Measurements from ENCODE around the gene KLHDC8B.

Gene KLHDC8B

GRCh38 chr3:49165771-49166751, 5.3 kb upstream of the KLHDC8B start, which contains the start of gene CCDC71:
TSS of gene CCDC71 (minus strand) at chr3:49166331. CDS start at chr3:49164208, 2,123 bp downstream.
- Histone ChIP-seq H3K4me3 (replicated peaks; ENCODE audit: insufficient read depth, low read length) (peak within 1 kb of the TSS; percentile 73), H3K27ac (replicated peaks) (peak within 1 kb of the TSS; percentile 72), H3K27me3 (ENCODE audit: insufficient read depth, poor library complexity, severe bottlenecking) (no peaks in the 10 kb centered on the region)
- TF ChIP-seq SPI1 (IDR thresholded peaks at IDR 0.05; ENCODE audit: borderline replicate concordance, low read depth), result peak; percentile 22; the same call in 1 of the 2 replicates
- TF ChIP-seq GABPA (IDR thresholded peaks at IDR 0.05; ENCODE audit: low read depth), result peak; percentile 96
- TF ChIP-seq REST (IDR thresholded peaks at IDR 0.05; ENCODE audit: insufficient replicate concordance, low read depth), result no peak
- TF ChIP-seq CTCF (IDR thresholded peaks at IDR 0.05; ENCODE audit: insufficient read depth, low read length), result no peak
- TF ChIP-seq POLR2AphosphoS5 (IDR thresholded peaks at IDR 0.05; ENCODE audit: low read depth), result no peak; the same call in 1 of the 2 replicates
- DNase-seq (ENCODE audit: low read depth in 1 of 2, low spot score in 1 of 2), result peak; percentile 72

GRCh38 chr3:49166752-49167556, 4.4 kb upstream of the KLHDC8B start:
- DNase-seq (ENCODE audit: low read depth in 1 of 2, low spot score in 1 of 2), result no peak
- H3K27ac ChIP-seq (replicated peaks), result peak overlapping the region; percentile 72
- H3K27me3 ChIP-seq (ENCODE audit: insufficient read depth, poor library complexity, severe bottlenecking), result no peaks in the 10 kb centered on the region
- no peak overlapping the region for H3K4me3 ChIP-seq (replicated peaks; ENCODE audit: insufficient read depth, low read length)
- TF ChIP-seq CTCF (IDR thresholded peaks at IDR 0.05; ENCODE audit: insufficient read depth, low read length) (no peak), POLR2AphosphoS5 (IDR thresholded peaks at IDR 0.05; ENCODE audit: low read depth) (no peak), GABPA (IDR thresholded peaks at IDR 0.05; ENCODE audit: low read depth) (no peak), REST (IDR thresholded peaks at IDR 0.05; ENCODE audit: insufficient replicate concordance, low read depth) (no peak), SPI1 (IDR thresholded peaks at IDR 0.05; ENCODE audit: borderline replicate concordance, low read depth) (no peak)

GRCh38 chr3:49170744-49171118, 667 bp upstream of the KLHDC8B start:
- no peak overlapping the region; the same call in 1 of the 2 replicates for H3K4me3 ChIP-seq (replicated peaks; ENCODE audit: insufficient read depth, low read length)
- TF ChIP-seq SPI1 (IDR thresholded peaks at IDR 0.05; ENCODE audit: borderline replicate concordance, low read depth), result no peak
- TF ChIP-seq GABPA (IDR thresholded peaks at IDR 0.05; ENCODE audit: low read depth), result no peak
- no peak for TF ChIP-seq CTCF (IDR thresholded peaks at IDR 0.05; ENCODE audit: insufficient read depth, low read length)
- TF ChIP-seq POLR2AphosphoS5 (IDR thresholded peaks at IDR 0.05; ENCODE audit: low read depth), result no peak
- TF ChIP-seq REST (IDR thresholded peaks at IDR 0.05; ENCODE audit: insufficient replicate concordance, low read depth), result no peak
- DNase-seq (ENCODE audit: low read depth in 1 of 2, low spot score in 1 of 2), result no peak
- no peak overlapping the region for H3K27ac ChIP-seq (replicated peaks)
- H3K27me3 ChIP-seq (ENCODE audit: insufficient read depth, poor library complexity, severe bottlenecking), result no peaks in the 10 kb centered on the region
